HCT116 (cell line): ENCODE results near the gene ACTN1. TPM values are rescaled to one million over a fixed set of nuclear protein-coding genes. Genes with fewer than 3 reads are reported as not detected.

ENCODE experiments used
- ATAC-seq: fragments of 200-7000 bp; cut with Tn5 transposase; 2 replicates; pipeline ENCODE4 v1.9.1; 2020; ENCODE audit warnings: mild to moderate bottlenecking, moderate library complexity
- BruUV-seq: library from RNA; stranded (reverse); fragments of 400-500 nt; replicated peaks from 2 replicates; lab custom pipeline; 2021; lab: Mats Ljungman, UMichigan
- CTCF ChIA-PET: fragments of 300-600 bp; sonication (Branson Sonifier 250); formaldehyde crosslinking; loops from one replicate; lab custom pipeline; 2021; ENCODE audit warnings: antibody characterized with exemption; lab: Charles Lee
- POLR2A ChIA-PET: fragments of 300-600, 350-600 bp; sonication (Branson Sonifier 250); formaldehyde crosslinking; loops from one replicate; lab custom pipeline; 2021; ENCODE audit warnings: antibody characterized with exemption; lab: Charles Lee
- RAD21 ChIA-PET, 2 experiments: fragments of 300-600 bp; sonication (Branson Sonifier 250); formaldehyde crosslinking; loops; one replicate each; lab custom pipeline; 2023; ENCODE audit warnings: low total read pairs in 2 of 2; ENCODE audit not compliant: uncharacterized antibody in 2 of 2, unreplicated experiment in 2 of 2, low non-redundant PET in 1 of 2; lab: Charles Lee
- DNase-seq: peaks from one replicate; pipeline ENCODE4 v3.0.0-alpha.2; 2010; ENCODE audit warnings: low read depth, low spot score
- H2AFZ ChIP-seq: fragments of 200-600 bp; shearing (Covaris generic), sonication (generic); 2 replicates; pipeline ENCODE4 v1.6.1; 2017; ENCODE audit warnings: low read depth, mixed run types, mixed read lengths, antibody characterized with exemption, low read length; ENCODE audit not compliant: poor library complexity, severe bottlenecking
- H3K27ac ChIP-seq: 2 replicates; pipeline ENCODE4 v1.5.1; 2012; ENCODE audit warnings: low read depth, low read length
- H3K27me3 ChIP-seq: fragments of 200-600 bp; sonication (generic); 2 replicates; pipeline ENCODE4 v1.6.1; 2016; ENCODE audit warnings: mixed run types, low read length, mixed read lengths; ENCODE audit not compliant: insufficient read depth
- H3K36me3 ChIP-seq, 2 experiments: fragments of 200-500 bp in 1 of 2; fragments of 200-600 bp in 1 of 2; sonication (Bioruptor generic) in 1 of 2; sonication (generic) in 1 of 2; 2 replicates each; pipeline versions ENCODE4 v1.5.1 to v1.6.1; 2014 to 2016; ENCODE audit warnings: low read length in 2 of 2, inconsistent platforms in 1 of 2, mixed read lengths in 1 of 2, mixed run types in 1 of 2; ENCODE audit not compliant: insufficient read depth in 2 of 2, control insufficient read depth in 1 of 2
- H3K4me1 ChIP-seq, 2 experiments: fragments of 200-600 bp in 1 of 2; sonication (generic) in 1 of 2; 2 replicates each; pipeline versions ENCODE4 v1.5.1 to v1.6.1; 2012 to 2017; ENCODE audit warnings: low read length in 2 of 2, inconsistent platforms in 1 of 2, mild to moderate bottlenecking in 1 of 2, mixed read lengths in 1 of 2, mixed run types in 1 of 2, moderate library complexity in 1 of 2; ENCODE audit not compliant: insufficient read depth in 2 of 2, control insufficient read depth in 1 of 2
- H3K4me2 ChIP-seq: fragments of 200-600 bp; sonication (generic); 2 replicates; pipeline ENCODE4 v1.6.1; 2017; ENCODE audit warnings: mixed run types, low read length, mixed read lengths
- H3K4me3 ChIP-seq, 2 experiments: fragments of 200-600 bp in 1 of 2; sonication (generic) in 1 of 2; replicated peaks in 1 of 2; 2 replicates each; pipeline ENCODE4 v1.5.1; 2011 to 2016; ENCODE audit warnings: low read length in 2 of 2, control low read depth in 1 of 2, low read depth in 1 of 2, mild to moderate bottlenecking in 1 of 2, mixed read lengths in 1 of 2, mixed run types in 1 of 2
- H3K79me2 ChIP-seq: fragments of 200-600 bp; sonication (generic); 2 replicates; pipeline ENCODE4 v1.6.1; 2017; ENCODE audit warnings: mild to moderate bottlenecking, mixed run types, low read length, moderate library complexity, mixed read lengths; ENCODE audit not compliant: insufficient read depth
- H3K9ac ChIP-seq: fragments of 200-600 bp; sonication (generic); 2 replicates; pipeline ENCODE4 v1.6.1; 2016; ENCODE audit warnings: low read length, mixed read lengths
- H3K9me2 ChIP-seq: fragments of 200-600 bp; sonication (generic), shearing (Covaris generic); 2 replicates; pipeline ENCODE4 v1.6.1; 2017; ENCODE audit warnings: mixed run types, mild to moderate bottlenecking, moderate library complexity; ENCODE audit not compliant: insufficient read depth
- H3K9me3 ChIP-seq, 2 experiments: fragments of 200-500 bp in 1 of 2; fragments of 200-600 bp in 1 of 2; sonication (Bioruptor generic) in 1 of 2; sonication (generic) in 1 of 2; 2 replicates each; pipeline ENCODE4 v1.6.1; 2014 to 2017; ENCODE audit warnings: low read length in 2 of 2, mixed read lengths in 2 of 2, inconsistent platforms in 1 of 2, low read depth in 1 of 2, mild to moderate bottlenecking in 1 of 2, mixed run types in 1 of 2, moderate library complexity in 1 of 2; ENCODE audit not compliant: control insufficient read depth in 1 of 2, insufficient read depth in 1 of 2
- H4K20me1 ChIP-seq: fragments of 200-600 bp; sonication (generic), shearing (Covaris generic); 2 replicates; pipeline ENCODE4 v1.6.1; 2017; ENCODE audit warnings: mixed run types, mild to moderate bottlenecking, moderate library complexity; ENCODE audit not compliant: insufficient read depth
- CTCF ChIP-seq, 3 experiments: fragments of 200-600 bp in 1 of 3; sonication (generic) in 1 of 3; IDR thresholded peaks in 2 of 3; conservative IDR thresholded peaks in 1 of 3; 2 replicates each; pipeline ENCODE4 v1.5.1; 2012 to 2017; ENCODE audit warnings: low read depth in 2 of 3, low read length in 2 of 3, antibody characterized with exemption in 1 of 3, borderline replicate concordance in 1 of 3, control low read depth in 1 of 3, mild to moderate bottlenecking in 1 of 3, mixed read lengths in 1 of 3, mixed run types in 1 of 3, moderate library complexity in 1 of 3; ENCODE audit not compliant: insufficient read depth in 1 of 3
- EZH2phosphoT487 ChIP-seq: fragments of 200-600 bp; IDR thresholded peaks from 2 replicates; pipeline ENCODE4 v1.6.1; 2018; ENCODE audit warnings: antibody characterized with exemption, borderline replicate concordance
- FOSL1 ChIP-seq: IDR thresholded peaks from 2 replicates; pipeline ENCODE4 v1.6.1; 2012; ENCODE audit warnings: low read depth
- JUND ChIP-seq: IDR thresholded peaks from 2 replicates; pipeline ENCODE4 v1.6.1; 2012
- MAX ChIP-seq: IDR thresholded peaks from 2 replicates; pipeline ENCODE4 v1.6.1; 2012
- POLR2AphosphoS5 ChIP-seq: IDR thresholded peaks from 2 replicates; pipeline ENCODE4 v1.6.1; 2011; ENCODE audit warnings: mild to moderate bottlenecking, low read depth, low read length, moderate library complexity
- RAD21 ChIP-seq: IDR thresholded peaks from 2 replicates; pipeline ENCODE4 v1.6.1; 2012; ENCODE audit warnings: low read depth, mild to moderate bottlenecking
- SP1 ChIP-seq: IDR thresholded peaks from 2 replicates; pipeline ENCODE4 v1.6.1; 2012; ENCODE audit warnings: low read depth
- SRF ChIP-seq: IDR thresholded peaks from 2 replicates; pipeline ENCODE4 v1.6.1; 2012; ENCODE audit warnings: low read depth
- YY1 ChIP-seq: IDR thresholded peaks from 2 replicates; pipeline ENCODE4 v1.6.1; 2011; ENCODE audit warnings: low read length, low read depth, moderate library complexity, mild to moderate bottlenecking; ENCODE audit not compliant: insufficient replicate concordance; ENCODE audit errors: extremely low read depth
- ZNF274 ChIP-seq: fragments of 200-500 bp; sonication (Bioruptor generic); IDR thresholded peaks from 2 replicates; pipeline ENCODE4 v1.6.1; 2014; ENCODE audit warnings: mild to moderate bottlenecking, low read depth, low read length, inconsistent platforms
- intact Hi-C: fragments of 100-400 bp; cut with micrococcal nuclease; formaldehyde crosslinking; loops from 2 replicates; pipeline ENCODE4 v1.10.0; 2022
- total RNA-seq: library from RNA; stranded (reverse); gene quantifications from one replicate; pipeline ENCODE4 v1.2.1, GENCODE V29; 2021; ENCODE audit not compliant: unreplicated experiment
- TF ChIP-seq, protein P1 (sequence below): IDR thresholded peaks from 2 replicates; pipeline ENCODE4 v1.6.1; 2012; ENCODE audit warnings: low read depth
- TF ChIP-seq, protein P2 (sequence below): IDR thresholded peaks from 2 replicates; pipeline ENCODE4 v1.6.1; 2012

ACTN1 gene
- total RNA-seq, 1 experiment from 2014 or later: 123 TPM

GRCh38 chr14:68905107-68905895, 73.8 kb downstream of the ACTN1 start (continued):
- TF ChIP-seq, protein P1, sequence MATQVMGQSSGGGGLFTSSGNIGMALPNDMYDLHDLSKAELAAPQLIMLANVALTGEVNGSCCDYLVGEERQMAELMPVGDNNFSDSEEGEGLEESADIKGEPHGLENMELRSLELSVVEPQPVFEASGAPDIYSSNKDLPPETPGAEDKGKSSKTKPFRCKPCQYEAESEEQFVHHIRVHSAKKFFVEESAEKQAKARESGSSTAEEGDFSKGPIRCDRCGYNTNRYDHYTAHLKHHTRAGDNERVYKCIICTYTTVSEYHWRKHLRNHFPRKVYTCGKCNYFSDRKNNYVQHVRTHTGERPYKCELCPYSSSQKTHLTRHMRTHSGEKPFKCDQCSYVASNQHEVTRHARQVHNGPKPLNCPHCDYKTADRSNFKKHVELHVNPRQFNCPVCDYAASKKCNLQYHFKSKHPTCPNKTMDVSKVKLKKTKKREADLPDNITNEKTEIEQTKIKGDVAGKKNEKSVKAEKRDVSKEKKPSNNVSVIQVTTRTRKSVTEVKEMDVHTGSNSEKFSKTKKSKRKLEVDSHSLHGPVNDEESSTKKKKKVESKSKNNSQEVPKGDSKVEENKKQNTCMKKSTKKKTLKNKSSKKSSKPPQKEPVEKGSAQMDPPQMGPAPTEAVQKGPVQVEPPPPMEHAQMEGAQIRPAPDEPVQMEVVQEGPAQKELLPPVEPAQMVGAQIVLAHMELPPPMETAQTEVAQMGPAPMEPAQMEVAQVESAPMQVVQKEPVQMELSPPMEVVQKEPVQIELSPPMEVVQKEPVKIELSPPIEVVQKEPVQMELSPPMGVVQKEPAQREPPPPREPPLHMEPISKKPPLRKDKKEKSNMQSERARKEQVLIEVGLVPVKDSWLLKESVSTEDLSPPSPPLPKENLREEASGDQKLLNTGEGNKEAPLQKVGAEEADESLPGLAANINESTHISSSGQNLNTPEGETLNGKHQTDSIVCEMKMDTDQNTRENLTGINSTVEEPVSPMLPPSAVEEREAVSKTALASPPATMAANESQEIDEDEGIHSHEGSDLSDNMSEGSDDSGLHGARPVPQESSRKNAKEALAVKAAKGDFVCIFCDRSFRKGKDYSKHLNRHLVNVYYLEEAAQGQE: no peak
- no peak for TF ChIP-seq ZNF274

DNA sequence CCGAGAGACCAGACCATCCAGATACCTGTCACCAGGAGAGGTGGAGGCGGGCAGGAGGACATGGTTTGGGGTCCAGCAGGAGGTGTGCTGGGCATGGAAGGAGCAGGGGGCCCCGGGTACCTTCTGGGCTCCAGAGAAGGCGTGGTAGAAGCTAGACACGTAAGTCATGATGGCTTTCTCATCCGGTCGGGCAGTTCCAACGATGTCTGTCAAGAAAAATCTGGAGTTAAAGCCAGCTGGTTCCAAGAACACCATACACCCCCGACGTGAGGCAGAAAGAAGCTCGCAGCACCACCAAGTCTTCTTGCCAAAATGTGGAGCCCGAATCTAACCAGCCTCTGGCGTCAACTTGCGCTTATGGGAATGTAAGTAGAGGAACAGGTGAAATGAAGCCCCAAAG, 76.7 kb downstream of the ACTN1 start:
- ChIA-PET RAD21 (no interaction called here), CTCF (no interaction called here), POLR2A (no interaction called here)
- H3K9me3 ChIP-seq: no peaks in the 10 kb centered on the region
- no peak overlapping the region for H3K4me2 ChIP-seq
- H4K20me1 ChIP-seq: no peaks in the 10 kb centered on the region
- H3K4me3 ChIP-seq: no peak overlapping the region
- H3K27ac ChIP-seq: no peak overlapping the region
- H3K79me2 ChIP-seq: no peaks in the 10 kb centered on the region
- no peak overlapping the region for H3K9ac ChIP-seq
- H2AFZ ChIP-seq: no peak overlapping the region
- H3K36me3 ChIP-seq: peaks cover 14 to 25% of the 10 kb centered on the region in 2 experiments; a peak in 3 of 4 replicates
- ATAC-seq (no peak), DNase-seq (no peak)
- H3K4me1 ChIP-seq: no peaks in the 10 kb centered on the region
- H3K9me2 ChIP-seq: no peaks in the 10 kb centered on the region
- no TSS peak for BruUV-seq
- intact Hi-C loops: no loop called here
- H3K27me3 ChIP-seq: no peaks in the 10 kb centered on the region
- TF ChIP-seq SP1 (no peak), POLR2AphosphoS5 (no peak), YY1 (no peak), CTCF (IDR thresholded peaks at IDR 0.05 in 2 of 3, conservative IDR thresholded peaks at IDR 0.05 in 1 of 3; ENCODE audit: borderline replicate concordance in 1 of 3, insufficient read depth in 1 of 3, low read depth in 2 of 3, low read length in 2 of 3) (no peak), EZH2phosphoT487 (no peak), RAD21 (no peak), SRF (no peak), MAX (no peak), JUND (no peak), FOSL1 (no peak), ZNF274 (no peak)
- TF ChIP-seq, protein P2, sequence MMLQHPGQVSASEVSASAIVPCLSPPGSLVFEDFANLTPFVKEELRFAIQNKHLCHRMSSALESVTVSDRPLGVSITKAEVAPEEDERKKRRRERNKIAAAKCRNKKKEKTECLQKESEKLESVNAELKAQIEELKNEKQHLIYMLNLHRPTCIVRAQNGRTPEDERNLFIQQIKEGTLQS: no peak
- TF ChIP-seq, protein P1: no peak
